SKM-1 treated with dmso at 0.1 percent for 144 hours (cell line): ENCODE data around the gene RGS7.

Source experiments
- DNase-seq: peaks from one replicate; lab custom pipeline; 2025; ENCODE audit not compliant: unreplicated experiment; lab: John Stamatoyannopoulos, UW

Gene RGS7

GRCh38 chr1:241356519-241357365 is at the start of gene RGS7:
RGS7 (minus strand) TSS chr1:241357205.
- DNase-seq: no peak

DNA sequence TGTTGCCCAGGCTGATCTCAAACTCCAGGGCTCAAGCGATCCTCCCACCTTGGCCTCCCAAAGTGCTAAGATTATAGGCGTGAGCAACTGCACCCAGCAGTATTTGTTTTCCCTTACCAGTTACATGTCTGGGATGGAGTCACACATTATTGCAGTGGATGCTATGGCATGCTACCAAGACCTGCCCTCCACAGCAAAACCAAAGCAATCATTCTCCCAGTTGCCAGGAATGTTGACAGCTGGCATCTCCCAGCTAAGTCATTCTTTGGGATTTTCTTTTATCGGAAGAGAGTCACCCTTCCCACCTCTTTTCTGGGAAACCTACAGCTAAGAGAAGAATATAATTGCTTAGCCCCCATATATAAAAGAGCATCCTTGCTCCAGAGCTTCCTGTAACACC is 49.4 kb upstream of the RGS7 start:
- DNase-seq: no peak

- no peak for DNase-seq
These were observed 44.2 kb upstream of the RGS7 start for GRCh38 chr1:241401156-241401555.

GRCh38 chr1:241396747-241397681 is 40.0 kb upstream of the RGS7 start:
- DNase-seq: no peak

DNA sequence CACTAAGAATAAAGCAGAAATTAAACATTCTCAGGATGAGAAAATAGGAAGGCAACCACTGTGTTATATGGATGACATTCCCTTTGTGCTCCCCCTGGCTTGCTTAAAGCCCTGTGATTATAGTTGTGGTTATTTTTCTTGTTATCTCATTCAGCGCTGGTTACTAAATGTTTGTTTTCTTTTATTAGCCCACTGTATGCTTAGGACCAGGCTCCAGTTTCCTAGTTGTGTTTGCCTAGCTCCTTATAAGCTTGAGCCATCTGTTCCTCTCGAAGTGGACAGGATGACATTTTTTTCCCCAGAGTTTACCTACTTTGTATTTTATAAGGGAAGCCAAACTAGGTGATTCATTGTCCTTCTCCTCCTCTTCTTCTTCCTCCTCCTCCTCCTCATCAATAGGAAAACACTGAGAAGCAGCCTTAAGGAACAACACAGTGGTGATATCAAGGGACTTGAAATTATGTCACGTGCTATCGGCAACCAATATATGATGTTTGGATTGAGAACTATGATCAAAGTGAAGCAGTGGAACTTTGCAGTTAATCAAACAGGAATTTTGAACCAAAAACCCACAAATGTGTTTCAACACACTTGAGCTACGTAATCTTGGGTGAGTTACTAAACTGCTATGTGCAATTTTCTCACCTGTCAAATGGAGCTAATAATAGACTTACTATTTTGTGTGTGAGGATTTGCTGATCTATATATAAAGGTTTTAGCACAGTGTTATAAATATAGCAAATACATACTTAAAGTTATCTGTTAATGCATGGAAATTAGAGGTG is 35.1 kb upstream of the RGS7 start:
- no peak for DNase-seq

DNA sequence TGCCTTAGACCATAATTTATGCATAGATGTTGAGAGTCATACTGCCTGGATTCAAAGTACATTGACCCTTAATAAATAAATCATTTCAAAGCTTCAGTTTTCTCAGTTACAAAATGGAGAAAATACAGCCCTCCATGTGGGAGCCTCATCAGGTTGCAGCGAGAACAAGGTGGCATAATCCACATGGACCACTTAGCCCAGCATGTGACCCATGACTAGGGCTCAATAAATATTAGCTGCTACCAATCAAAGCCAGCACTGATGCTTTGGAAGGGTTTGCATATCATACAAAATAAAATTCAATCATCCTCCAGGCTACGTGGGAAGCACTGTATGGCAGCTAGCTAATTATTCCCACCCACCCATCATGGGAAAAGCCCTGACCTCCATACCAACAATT is 33.5 kb upstream of the RGS7 start:
- DNase-seq: no peak

- no peak for DNase-seq
These were observed 32.4 kb upstream of the RGS7 start for GRCh38 chr1:241389400-241389799.

- DNase-seq: no peak
These were observed 30.2 kb upstream of the RGS7 start for GRCh38 chr1:241387216-241387615.

DNA sequence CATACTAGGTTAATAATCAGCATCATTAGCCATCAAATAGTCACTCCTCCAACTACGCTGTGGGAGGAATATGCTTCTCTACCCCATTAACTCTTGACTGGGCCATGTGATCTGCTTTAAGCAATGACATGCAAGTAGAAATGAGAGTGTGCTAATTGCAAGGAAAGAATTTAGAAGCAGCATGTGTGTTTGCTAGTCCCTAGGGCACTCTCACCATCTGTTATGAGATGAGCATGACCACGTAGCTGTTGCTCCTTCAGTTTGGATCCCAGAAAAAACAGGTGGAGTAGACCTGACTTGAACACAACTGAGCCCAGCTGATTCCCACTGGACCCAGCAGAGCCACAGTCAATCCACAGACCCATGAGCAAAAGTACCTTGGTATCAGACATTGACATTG is 19.7 kb upstream of the RGS7 start:
- DNase-seq: no peak

- DNase-seq: no peak
These were observed 18.9 kb upstream of the RGS7 start for GRCh38 chr1:241375886-241376285.

DNA sequence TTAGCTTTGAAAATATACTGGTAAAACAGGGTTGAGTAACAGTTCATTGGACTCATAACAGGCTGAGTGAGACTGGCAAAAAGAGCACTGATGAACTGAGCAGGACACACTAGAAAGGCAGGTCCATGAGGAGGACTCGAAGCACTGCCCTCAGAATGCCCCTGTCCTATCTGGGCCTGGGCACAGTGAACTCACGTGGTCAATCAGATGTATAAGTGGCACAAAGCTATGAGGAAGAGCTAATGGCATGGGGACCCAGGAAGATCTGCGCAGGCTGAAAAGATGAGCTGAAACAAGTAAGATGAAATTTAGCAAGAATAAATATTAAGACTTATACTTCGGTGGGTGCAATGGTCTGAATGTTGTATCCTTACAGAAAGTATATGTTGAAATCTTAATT is 9.2 kb upstream of the RGS7 start:
- DNase-seq: no peak

DNA sequence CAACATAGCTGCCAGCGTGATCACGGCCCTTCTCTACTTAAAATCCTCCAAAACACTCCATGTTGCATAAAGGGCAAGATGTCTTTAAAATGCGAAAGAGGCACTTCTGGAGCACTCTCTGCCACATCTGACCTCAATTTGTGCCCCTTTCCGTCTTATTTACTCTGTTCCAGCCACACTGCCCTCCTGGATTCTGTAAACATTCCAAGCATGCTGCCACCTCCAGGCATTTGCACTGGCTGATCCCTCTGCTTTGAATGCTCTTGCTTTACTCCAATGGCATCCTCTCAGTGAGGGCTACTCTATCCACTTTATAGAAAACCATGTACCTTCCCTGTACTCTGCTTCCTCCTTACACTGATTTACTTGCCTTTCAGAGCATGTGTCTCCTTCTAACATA is 5.3 kb upstream of the RGS7 start:
- no peak for DNase-seq

DNA sequence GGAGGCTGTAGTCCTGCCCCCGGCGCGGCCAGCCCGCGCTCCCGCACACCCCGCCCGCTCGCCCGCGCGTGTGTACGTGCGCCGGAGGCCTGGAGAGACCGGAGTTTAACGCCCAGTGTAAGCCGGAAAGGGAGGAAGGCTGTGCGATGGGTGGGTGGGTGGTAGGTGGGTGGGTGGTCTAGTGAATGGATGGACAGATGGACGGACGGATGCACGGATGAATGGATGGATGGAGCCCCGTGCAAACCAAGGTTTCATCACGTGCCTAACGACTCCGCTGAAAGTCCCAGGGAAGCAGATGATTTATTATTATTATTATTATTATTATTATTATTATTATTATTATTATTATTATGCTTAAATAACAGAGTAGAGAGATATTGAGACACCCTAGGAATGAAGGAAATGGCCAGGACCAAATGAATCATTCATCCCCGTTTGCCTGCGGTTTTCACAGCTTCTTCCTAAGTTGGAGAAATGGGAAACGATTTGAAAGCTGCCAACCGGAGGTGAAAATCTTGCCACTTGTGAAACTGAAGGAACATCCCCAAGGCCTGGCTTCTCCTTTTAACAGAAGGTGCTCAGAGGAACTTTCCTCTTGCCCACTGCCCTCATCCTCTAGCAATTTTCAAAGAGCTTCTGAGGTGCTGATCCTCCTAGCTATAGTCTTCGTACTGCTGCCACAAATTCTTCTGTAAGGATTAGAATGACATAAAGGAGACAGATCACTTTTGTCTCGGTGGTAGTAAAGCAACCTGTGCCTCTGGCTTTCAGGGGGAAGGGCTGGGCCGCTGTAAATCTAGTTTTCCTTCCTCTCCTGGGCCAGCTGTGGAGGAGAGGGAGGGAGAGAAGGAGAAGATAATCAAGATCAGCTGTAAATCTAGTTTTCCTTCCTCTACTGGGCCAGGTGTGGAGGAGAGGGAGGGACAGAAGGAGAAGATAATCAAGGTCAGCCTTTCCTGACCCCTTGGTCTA is 648 bp upstream of the RGS7 start:
- no peak for DNase-seq

DNA sequence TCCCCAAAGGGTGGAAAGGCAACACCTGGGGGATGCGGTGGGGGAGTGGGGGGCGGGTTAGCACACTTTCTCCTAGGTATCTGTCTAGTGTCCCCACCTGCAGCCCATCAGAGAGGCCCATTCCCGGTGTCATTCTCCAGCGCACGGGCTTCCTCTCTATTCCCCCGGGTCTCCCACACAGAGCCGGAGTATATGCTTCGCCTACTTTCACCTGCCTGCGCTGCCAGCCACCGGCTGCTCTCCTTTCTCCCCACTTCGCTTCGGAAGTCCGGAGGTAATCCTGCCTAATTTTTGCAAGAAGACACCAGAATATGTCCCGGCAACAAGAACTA is 852 bp downstream of the RGS7 start:
- no peak for DNase-seq

DNA sequence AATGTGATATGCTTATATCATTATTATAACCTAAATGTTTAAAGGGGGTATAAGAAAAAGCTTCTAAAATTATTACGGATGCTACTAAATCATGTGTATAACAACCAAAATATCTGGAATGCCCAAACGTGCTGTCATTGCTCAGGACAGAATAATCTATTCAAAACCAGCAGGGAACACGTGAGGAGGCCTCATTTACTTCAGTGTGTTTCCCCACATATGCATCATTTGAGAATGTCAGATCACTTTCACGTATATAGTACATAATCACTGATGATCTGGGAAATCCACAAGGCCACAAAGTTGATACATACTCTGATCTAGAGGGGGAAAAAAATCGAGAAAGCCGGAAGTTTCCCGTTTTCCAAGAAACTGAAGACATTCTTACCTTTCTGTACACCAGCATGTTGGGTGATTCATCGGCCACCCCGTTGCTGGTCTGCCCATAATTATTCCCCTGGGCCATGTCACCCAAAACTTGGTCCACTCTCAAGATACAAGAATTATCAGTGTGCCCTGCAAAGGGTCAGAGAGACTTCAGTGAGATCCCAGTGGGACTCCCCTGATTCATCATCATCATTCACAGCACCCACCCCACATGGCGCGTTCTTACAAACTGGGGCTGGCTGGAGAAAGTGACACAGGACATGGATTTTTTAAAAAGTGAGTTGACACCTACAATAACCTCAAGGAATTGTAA is 1.5 kb downstream of the RGS7 start:
- DNase-seq: no peak

GRCh38 chr1:241352401-241352800 is 4.6 kb downstream of the RGS7 start:
- no peak for DNase-seq

- DNase-seq: no peak
These were observed 5.2 kb downstream of the RGS7 start for GRCh38 chr1:241351841-241352240.

DNA sequence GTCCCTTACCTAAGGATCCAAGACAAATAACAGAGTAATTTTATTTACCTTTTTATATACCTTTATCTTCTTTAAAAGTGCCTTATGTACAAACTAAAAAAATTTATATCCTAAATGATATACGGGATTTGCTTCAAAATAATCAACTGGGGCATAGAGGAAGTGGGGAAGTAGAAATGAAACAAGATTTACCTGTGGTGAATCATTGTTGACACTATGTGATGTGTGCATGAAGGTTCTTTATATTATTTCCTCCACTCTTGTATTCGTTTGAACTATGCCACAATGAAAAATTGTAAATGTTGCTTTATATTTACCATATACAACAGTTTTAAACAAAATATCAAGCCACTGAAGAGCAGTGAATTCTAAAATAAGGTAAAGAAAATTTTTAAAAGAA is 13.0 kb downstream of the RGS7 start:
- DNase-seq: no peak

- peak; percentile 82 for DNase-seq
These were observed 20.7 kb downstream of the RGS7 start for GRCh38 chr1:241336335-241336734.

DNA sequence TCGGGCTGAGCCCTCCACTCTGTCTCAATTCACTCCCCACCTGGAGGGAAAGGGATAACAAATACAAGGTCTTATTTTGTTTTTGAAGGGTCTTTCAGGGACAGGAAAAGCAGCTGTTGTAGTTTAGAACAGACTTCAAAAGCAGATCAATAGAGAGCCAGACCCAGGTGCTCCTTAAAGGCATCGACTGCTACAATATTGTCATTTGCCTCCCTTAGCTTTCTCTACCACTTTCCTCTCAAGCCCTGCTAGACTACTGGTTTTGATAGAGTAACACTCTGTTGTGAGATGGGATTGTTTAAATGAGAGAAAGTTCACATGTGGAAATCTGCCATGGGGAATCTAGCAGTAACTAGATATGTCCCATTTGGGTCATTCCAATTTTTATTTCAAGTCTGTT is 24.0 kb downstream of the RGS7 start:
- no peak for DNase-seq
